Loucy (cell line): Measurements from ENCODE around the gene SAFB2.
A peak's percentile ranks its signal among the peaks of the same experiment; 100 is the strongest.

Experiments
- H2AFZ ChIP-seq: fragments of 200-600 bp; sonication (generic); 2 replicates; pipeline ENCODE4 v1.6.0; 2016; ENCODE audit warnings: antibody characterized with exemption, mild to moderate bottlenecking, low read length, moderate library complexity
- H3F3A ChIP-seq: fragments of 200-600 bp; 2 replicates; pipeline ENCODE4 v1.6.0; 2016; ENCODE audit warnings: antibody characterized with exemption, low read depth, mild to moderate bottlenecking
- H3K27me3 ChIP-seq: fragments of 200-600 bp; sonication (generic); 2 replicates; pipeline ENCODE4 v1.6.1; 2014; ENCODE audit warnings: low read length, mild to moderate bottlenecking; ENCODE audit not compliant: insufficient read depth, poor library complexity, severe bottlenecking
- H3K36me3 ChIP-seq: fragments of 200-600 bp; sonication (generic); 2 replicates; pipeline ENCODE4 v1.6.1; 2016; ENCODE audit warnings: low read length; ENCODE audit not compliant: insufficient read depth
- H3K4me1 ChIP-seq: fragments of 200-600 bp; sonication (generic); 2 replicates; pipeline ENCODE4 v1.5.1; 2014; ENCODE audit warnings: low read length, mild to moderate bottlenecking; ENCODE audit not compliant: insufficient read depth, poor library complexity, severe bottlenecking
- H3K4me2 ChIP-seq: fragments of 200-600 bp; sonication (generic); 2 replicates; pipeline ENCODE4 v1.6.0; 2014; ENCODE audit warnings: antibody characterized with exemption, low read length, low read depth, mild to moderate bottlenecking; ENCODE audit not compliant: poor library complexity, severe bottlenecking
- H3K4me3 ChIP-seq: fragments of 200-600 bp; sonication (generic); 2 replicates; pipeline ENCODE4 v1.5.1; 2014; ENCODE audit warnings: low read length, mild to moderate bottlenecking, mixed read lengths; ENCODE audit not compliant: poor library complexity, severe bottlenecking
- H3K79me2 ChIP-seq: fragments of 200-600 bp; sonication (generic); 2 replicates; pipeline ENCODE4 v1.6.1; 2014; ENCODE audit warnings: low read length; ENCODE audit not compliant: insufficient read depth
- H3K9ac ChIP-seq: fragments of 200-600 bp; sonication (generic); 2 replicates; pipeline ENCODE4 v1.6.0; 2014; ENCODE audit warnings: mild to moderate bottlenecking, low read depth, low read length, moderate library complexity; ENCODE audit not compliant: poor library complexity, severe bottlenecking
- H3K9me2 ChIP-seq: fragments of 200-600 bp; sonication (generic); replicated peaks from 2 replicates; pipeline ENCODE4 v1.6.1; 2016; ENCODE audit warnings: low read depth, low read length, mixed read lengths
- H3K9me3 ChIP-seq: fragments of 200-600 bp; sonication (generic); 2 replicates; pipeline ENCODE4 v1.6.1; 2014; ENCODE audit warnings: mild to moderate bottlenecking, antibody characterized with exemption, low read length, low read depth; ENCODE audit not compliant: insufficient read depth
- H4K20me1 ChIP-seq: fragments of 200-600 bp; sonication (generic); 2 replicates; pipeline ENCODE4 v1.6.0; 2014; ENCODE audit warnings: antibody characterized with exemption, low read length, mild to moderate bottlenecking; ENCODE audit not compliant: insufficient read depth, poor library complexity, severe bottlenecking
- EZH2phosphoT487 ChIP-seq: fragments of 200-600 bp; IDR thresholded peaks from 2 replicates; pipeline ENCODE4 v1.6.1; 2018; ENCODE audit warnings: antibody characterized with exemption, mild to moderate bottlenecking, moderate library complexity, borderline replicate concordance
- TF ChIP-seq, protein P1 (sequence below): fragments of 200-600 bp; sonication (generic); conservative IDR thresholded peaks from 2 replicates; pipeline ENCODE4 v1.5.1; 2014; ENCODE audit warnings: mild to moderate bottlenecking, antibody characterized with exemption, low read length

Gene SAFB2

DNA sequence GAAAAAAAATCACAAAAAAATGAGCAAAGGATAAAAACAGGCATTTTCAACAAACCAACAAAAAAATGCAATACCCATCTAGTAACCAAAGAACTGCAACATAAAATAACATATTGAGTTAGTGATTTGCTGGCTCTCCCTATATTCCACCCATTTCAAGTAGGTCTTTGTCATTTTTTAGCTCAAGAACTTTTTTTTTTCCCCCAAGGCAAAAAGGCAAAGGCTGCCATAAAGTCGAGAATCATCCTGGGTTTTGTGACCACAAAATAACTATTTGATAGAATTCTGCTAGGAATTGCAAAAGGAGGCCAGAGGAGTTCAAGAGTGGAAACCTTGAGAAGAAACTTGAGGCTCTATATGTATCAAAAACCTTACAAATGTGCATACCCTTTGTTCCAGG, 5.5 kb downstream of the SAFB2 start:
- Histone ChIP-seq H3K9me3 (no peaks in the 10 kb centered on the region), H2AFZ (no peak overlapping the region), H3K36me3 (peaks cover 56% of the 10 kb centered on the region), H3K27me3 (peaks cover 2% of the 10 kb centered on the region), H3K79me2 (peaks cover 69% of the 10 kb centered on the region), H3K4me2 (peak overlapping the region; percentile 98), H3F3A (no peaks in the 10 kb centered on the region), H4K20me1 (peaks cover 53% of the 10 kb centered on the region), H3K9ac (peak overlapping the region; percentile 40), H3K9me2 (no peaks in the 10 kb centered on the region), H3K4me3 (no peak overlapping the region), H3K4me1 (peaks cover 33% of the 10 kb centered on the region)
- TF ChIP-seq EZH2phosphoT487 = no peak
- TF ChIP-seq, protein P1, sequence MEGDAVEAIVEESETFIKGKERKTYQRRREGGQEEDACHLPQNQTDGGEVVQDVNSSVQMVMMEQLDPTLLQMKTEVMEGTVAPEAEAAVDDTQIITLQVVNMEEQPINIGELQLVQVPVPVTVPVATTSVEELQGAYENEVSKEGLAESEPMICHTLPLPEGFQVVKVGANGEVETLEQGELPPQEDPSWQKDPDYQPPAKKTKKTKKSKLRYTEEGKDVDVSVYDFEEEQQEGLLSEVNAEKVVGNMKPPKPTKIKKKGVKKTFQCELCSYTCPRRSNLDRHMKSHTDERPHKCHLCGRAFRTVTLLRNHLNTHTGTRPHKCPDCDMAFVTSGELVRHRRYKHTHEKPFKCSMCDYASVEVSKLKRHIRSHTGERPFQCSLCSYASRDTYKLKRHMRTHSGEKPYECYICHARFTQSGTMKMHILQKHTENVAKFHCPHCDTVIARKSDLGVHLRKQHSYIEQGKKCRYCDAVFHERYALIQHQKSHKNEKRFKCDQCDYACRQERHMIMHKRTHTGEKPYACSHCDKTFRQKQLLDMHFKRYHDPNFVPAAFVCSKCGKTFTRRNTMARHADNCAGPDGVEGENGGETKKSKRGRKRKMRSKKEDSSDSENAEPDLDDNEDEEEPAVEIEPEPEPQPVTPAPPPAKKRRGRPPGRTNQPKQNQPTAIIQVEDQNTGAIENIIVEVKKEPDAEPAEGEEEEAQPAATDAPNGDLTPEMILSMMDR = no peak

DNA sequence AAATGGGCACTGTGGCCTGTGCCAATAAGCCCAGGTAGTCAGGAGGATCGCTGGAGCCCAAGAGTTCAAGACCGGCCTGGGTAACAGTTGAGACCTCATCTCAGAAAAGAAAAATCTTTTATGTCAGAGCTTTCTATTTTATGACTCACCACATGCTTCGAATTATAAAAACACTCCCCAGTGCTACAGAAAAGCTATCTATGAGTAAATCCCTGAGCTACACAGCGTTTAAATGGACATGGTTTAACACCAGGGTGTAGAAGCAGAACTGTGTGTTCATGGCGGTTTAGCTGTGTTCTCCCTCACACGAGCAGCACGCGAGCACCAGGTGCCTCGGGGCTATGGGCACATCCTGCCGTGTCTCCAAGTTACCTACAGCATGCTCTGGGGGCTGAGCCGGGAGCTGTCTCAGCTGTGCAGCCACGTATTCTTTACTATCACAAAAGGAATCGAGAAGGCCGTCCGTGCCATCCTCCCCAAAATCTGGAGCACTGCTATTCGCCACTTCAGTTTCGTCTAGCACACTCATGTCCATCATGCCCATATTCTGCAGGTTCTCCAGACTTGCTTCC, 6.7 kb downstream of the SAFB2 start:
- no peak overlapping the region for H2AFZ ChIP-seq
- no peak overlapping the region for H3K9ac ChIP-seq
- H3K9me3 ChIP-seq = no peaks in the 10 kb centered on the region
- H3F3A ChIP-seq = no peaks in the 10 kb centered on the region
- H3K79me2 ChIP-seq = peaks cover 57% of the 10 kb centered on the region
- H3K4me3 ChIP-seq = no peak overlapping the region
- no peak overlapping the region for H3K4me2 ChIP-seq
- no peaks in the 10 kb centered on the region for H3K9me2 ChIP-seq
- peaks cover 27% of the 10 kb centered on the region for H3K4me1 ChIP-seq
- TF ChIP-seq, protein P1 = no peak
- no peak for TF ChIP-seq EZH2phosphoT487
- peaks cover 40% of the 10 kb centered on the region for H4K20me1 ChIP-seq
- peaks cover 62% of the 10 kb centered on the region for H3K36me3 ChIP-seq
- no peaks in the 10 kb centered on the region for H3K27me3 ChIP-seq

DNA sequence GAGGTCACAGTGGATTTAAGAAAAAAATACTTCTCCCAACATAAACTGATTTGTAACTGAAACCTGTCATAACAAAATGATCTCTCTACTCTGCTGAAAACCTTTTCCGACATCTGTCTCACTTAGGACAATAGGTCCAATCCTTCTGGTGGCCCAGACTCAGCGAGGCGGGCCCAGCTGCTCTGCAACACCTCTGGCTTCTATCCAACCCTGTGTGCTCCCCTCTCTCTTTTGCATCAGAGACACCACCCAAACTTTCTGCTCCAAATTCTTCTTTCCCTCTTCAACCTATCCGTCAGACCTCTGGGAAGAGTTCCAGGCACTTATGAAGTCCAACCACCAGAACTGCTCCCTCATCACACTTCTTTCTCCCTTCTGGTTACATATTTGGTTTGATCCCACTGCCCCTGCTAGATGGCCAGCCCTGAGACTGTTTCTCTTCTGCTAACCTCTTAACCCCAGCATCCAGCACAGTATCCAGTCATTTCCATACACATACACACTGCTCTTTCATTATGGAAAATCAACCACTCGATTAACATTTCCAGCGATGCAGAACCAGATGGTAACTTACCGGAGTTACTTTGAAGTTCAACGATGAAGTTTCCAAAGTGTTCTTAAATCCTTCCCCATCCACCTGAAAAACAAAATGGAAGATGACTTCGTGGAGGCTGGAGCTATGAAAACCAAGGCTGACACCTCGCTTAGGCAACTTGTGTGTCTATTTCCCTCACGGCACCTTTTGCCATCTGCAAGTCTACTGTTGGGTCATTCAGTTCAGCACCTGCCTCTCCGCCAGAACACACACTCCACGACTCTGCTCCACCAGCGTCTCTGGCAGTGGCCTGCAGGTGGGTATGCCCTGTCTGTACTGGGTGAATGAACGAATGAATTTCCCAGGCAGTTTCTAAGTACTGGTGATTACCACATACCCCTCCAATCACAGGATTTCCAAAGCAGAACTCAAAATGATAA, 9.4 kb downstream of the SAFB2 start:
- TF ChIP-seq, protein P1 = no peak
- no peak for TF ChIP-seq EZH2phosphoT487
- H3K79me2 ChIP-seq = peaks cover 36% of the 10 kb centered on the region
- H3K4me1 ChIP-seq = peaks cover 6% of the 10 kb centered on the region
- H3K9me3 ChIP-seq = no peaks in the 10 kb centered on the region
- peaks cover 15% of the 10 kb centered on the region for H4K20me1 ChIP-seq
- no peaks in the 10 kb centered on the region for H3K9me2 ChIP-seq
- no peak overlapping the region for H2AFZ ChIP-seq
- H3F3A ChIP-seq = no peaks in the 10 kb centered on the region
- H3K4me2 ChIP-seq = no peak overlapping the region
- H3K27me3 ChIP-seq = no peaks in the 10 kb centered on the region
- no peak overlapping the region for H3K9ac ChIP-seq
- no peak overlapping the region for H3K4me3 ChIP-seq
- peaks cover 85% of the 10 kb centered on the region for H3K36me3 ChIP-seq
